ENCODE results near the gene PLA2G4A. TPM values are rescaled to one million over a fixed set of nuclear protein-coding genes. Genes with fewer than 3 reads are reported as not detected.

Gene PLA2G4A
- total RNA-seq, 1 experiment from 2014 or later = 8.6 TPM

DNA sequence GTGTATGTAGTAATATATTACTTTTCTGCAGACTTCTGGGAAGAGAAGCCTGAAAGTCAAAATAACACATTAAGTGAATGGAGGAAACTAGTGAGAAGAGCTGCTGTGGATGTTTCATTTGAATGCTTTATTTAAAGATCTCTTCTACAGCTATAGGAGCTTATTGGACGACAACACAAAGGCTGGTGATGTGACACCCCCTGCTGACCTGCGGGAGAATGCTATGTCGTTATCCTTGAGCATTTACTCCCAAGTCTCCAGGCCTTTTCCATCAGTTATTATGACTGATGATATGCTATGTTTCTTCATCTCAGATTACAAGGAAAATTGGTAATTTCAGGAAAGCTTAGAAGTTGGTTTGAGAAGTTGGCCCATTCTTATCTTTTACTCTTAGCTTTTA is 22.3 kb upstream of the PLA2G4A start (continued):
- TF ChIP-seq, protein P1, sequence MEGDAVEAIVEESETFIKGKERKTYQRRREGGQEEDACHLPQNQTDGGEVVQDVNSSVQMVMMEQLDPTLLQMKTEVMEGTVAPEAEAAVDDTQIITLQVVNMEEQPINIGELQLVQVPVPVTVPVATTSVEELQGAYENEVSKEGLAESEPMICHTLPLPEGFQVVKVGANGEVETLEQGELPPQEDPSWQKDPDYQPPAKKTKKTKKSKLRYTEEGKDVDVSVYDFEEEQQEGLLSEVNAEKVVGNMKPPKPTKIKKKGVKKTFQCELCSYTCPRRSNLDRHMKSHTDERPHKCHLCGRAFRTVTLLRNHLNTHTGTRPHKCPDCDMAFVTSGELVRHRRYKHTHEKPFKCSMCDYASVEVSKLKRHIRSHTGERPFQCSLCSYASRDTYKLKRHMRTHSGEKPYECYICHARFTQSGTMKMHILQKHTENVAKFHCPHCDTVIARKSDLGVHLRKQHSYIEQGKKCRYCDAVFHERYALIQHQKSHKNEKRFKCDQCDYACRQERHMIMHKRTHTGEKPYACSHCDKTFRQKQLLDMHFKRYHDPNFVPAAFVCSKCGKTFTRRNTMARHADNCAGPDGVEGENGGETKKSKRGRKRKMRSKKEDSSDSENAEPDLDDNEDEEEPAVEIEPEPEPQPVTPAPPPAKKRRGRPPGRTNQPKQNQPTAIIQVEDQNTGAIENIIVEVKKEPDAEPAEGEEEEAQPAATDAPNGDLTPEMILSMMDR (IDR thresholded peaks at IDR 0.05 in 2 of 3, conservative IDR thresholded peaks at IDR 0.05 in 1 of 3; ENCODE audit: borderline replicate concordance in 1 of 3, insufficient read depth in 1 of 3, low read depth in 2 of 3, low read length in 2 of 3) = peak; percentile 38 to 56 (median 45); a peak in 5 of 6 replicates
- TF ChIP-seq CBX3 (IDR thresholded peaks at IDR 0.05; ENCODE audit: low read depth) = no peak
- peak; percentile 74 for TF ChIP-seq RAD21 (IDR thresholded peaks at IDR 0.05; ENCODE audit: low read depth)

DNA sequence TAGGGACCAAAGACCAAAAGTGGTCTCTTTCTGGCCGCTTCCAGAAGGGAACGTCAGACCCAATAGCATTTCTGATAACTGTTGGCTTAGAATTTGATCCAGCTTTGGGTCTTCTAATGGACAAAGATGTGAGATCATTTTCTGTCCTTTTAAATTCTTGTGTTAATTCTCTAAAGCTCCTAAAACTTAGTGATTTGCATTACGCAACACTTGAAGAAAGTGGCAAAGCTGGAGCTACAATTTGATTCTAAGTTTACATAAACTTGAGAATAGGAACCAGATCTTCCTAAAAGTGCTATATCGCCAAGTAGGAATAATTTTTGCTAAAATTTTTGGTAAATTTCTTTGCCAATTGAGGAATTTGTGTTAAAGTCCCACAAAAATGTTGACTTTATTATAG is 21.6 kb upstream of the PLA2G4A start:
- Histone ChIP-seq H3K79me2 (ENCODE audit: insufficient read depth, low read length) (no peaks in the 10 kb centered on the region), H3K36me3 (ENCODE audit: control insufficient read depth in 1 of 2, insufficient read depth in 2 of 2, low read length in 2 of 2) (no peaks in the 10 kb centered on the region), H3K4me1 (ENCODE audit: control insufficient read depth in 1 of 2, insufficient read depth in 2 of 2, low read length in 2 of 2) (no peaks in the 10 kb centered on the region), H3K27ac (ENCODE audit: low read depth, low read length) (no peak overlapping the region), H3K9ac (ENCODE audit: low read length) (no peak overlapping the region), H3K9me2 (ENCODE audit: insufficient read depth) (no peaks in the 10 kb centered on the region), H3K4me3 (replicated peaks in 1 of 2; ENCODE audit: low read depth in 1 of 2, low read length in 2 of 2) (no peak overlapping the region), H3K9me3 (ENCODE audit: control insufficient read depth in 1 of 2, insufficient read depth in 1 of 2, low read depth in 1 of 2, low read length in 2 of 2) (no peaks in the 10 kb centered on the region), H3K4me2 (ENCODE audit: low read length) (no peak overlapping the region), H3K27me3 (ENCODE audit: insufficient read depth, low read length) (no peaks in the 10 kb centered on the region), H2AFZ (ENCODE audit: low read depth, low read length, poor library complexity, severe bottlenecking) (peak overlapping the region; percentile 13), H4K20me1 (ENCODE audit: insufficient read depth) (no peaks in the 10 kb centered on the region)
- ChIA-PET CTCF (interaction anchor here (1.2 kb wide), 1 partner anchor 322 kb away, joined by 5 read pairs; no protein-coding TSS in a partner anchor), RAD21 (ENCODE audit: low non-redundant PET in 1 of 2, low total read pairs in 2 of 2, uncharacterized antibody in 2 of 2, unreplicated experiment in 2 of 2) (no interaction called here), POLR2A (no interaction called here)
- no peak for TF ChIP-seq TCF7L2 (IDR thresholded peaks at IDR 0.05; ENCODE audit: borderline replicate concordance, extremely low read depth, insufficient read depth, insufficient read length)
- no peak for TF ChIP-seq ZNF274 (IDR thresholded peaks at IDR 0.05; ENCODE audit: low read depth, low read length)
- no peak for TF ChIP-seq POLR2A (IDR thresholded peaks at IDR 0.05; ENCODE audit: borderline replicate concordance, extremely low read depth, insufficient read depth, insufficient read length)
- no peak for TF ChIP-seq SRF (IDR thresholded peaks at IDR 0.05; ENCODE audit: low read depth)
- TF ChIP-seq CBX3 (IDR thresholded peaks at IDR 0.05; ENCODE audit: low read depth) = no peak
- TF ChIP-seq, protein P2, sequence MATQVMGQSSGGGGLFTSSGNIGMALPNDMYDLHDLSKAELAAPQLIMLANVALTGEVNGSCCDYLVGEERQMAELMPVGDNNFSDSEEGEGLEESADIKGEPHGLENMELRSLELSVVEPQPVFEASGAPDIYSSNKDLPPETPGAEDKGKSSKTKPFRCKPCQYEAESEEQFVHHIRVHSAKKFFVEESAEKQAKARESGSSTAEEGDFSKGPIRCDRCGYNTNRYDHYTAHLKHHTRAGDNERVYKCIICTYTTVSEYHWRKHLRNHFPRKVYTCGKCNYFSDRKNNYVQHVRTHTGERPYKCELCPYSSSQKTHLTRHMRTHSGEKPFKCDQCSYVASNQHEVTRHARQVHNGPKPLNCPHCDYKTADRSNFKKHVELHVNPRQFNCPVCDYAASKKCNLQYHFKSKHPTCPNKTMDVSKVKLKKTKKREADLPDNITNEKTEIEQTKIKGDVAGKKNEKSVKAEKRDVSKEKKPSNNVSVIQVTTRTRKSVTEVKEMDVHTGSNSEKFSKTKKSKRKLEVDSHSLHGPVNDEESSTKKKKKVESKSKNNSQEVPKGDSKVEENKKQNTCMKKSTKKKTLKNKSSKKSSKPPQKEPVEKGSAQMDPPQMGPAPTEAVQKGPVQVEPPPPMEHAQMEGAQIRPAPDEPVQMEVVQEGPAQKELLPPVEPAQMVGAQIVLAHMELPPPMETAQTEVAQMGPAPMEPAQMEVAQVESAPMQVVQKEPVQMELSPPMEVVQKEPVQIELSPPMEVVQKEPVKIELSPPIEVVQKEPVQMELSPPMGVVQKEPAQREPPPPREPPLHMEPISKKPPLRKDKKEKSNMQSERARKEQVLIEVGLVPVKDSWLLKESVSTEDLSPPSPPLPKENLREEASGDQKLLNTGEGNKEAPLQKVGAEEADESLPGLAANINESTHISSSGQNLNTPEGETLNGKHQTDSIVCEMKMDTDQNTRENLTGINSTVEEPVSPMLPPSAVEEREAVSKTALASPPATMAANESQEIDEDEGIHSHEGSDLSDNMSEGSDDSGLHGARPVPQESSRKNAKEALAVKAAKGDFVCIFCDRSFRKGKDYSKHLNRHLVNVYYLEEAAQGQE (IDR thresholded peaks at IDR 0.05; ENCODE audit: low read depth) = no peak
- TF ChIP-seq YY1 (IDR thresholded peaks at IDR 0.05; ENCODE audit: extremely low read depth, insufficient replicate concordance, low read depth, low read length) = no peak
- TF ChIP-seq, protein P3, sequence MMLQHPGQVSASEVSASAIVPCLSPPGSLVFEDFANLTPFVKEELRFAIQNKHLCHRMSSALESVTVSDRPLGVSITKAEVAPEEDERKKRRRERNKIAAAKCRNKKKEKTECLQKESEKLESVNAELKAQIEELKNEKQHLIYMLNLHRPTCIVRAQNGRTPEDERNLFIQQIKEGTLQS (IDR thresholded peaks at IDR 0.05) = no peak
- no TSS peak for BruUV-seq (replicated peaks)
- intact Hi-C loops (cut with micrococcal nuclease) = no loop called here
- no peak for ATAC-seq
- no peak for DNase-seq (ENCODE audit: low read depth, low spot score)
